Measurements from ENCODE around the gene OASL.

OASL gene

GRCh38 chr12:120984351-120984898 lies 54.6 kb downstream of the OASL start:
- no peak for DNase-seq

GRCh38 chr12:120983759-120984158 lies 55.3 kb downstream of the OASL start:
- DNase-seq = no peak

GRCh38 chr12:120982659-120983058 lies 56.4 kb downstream of the OASL start:
- DNase-seq = no peak

DNA sequence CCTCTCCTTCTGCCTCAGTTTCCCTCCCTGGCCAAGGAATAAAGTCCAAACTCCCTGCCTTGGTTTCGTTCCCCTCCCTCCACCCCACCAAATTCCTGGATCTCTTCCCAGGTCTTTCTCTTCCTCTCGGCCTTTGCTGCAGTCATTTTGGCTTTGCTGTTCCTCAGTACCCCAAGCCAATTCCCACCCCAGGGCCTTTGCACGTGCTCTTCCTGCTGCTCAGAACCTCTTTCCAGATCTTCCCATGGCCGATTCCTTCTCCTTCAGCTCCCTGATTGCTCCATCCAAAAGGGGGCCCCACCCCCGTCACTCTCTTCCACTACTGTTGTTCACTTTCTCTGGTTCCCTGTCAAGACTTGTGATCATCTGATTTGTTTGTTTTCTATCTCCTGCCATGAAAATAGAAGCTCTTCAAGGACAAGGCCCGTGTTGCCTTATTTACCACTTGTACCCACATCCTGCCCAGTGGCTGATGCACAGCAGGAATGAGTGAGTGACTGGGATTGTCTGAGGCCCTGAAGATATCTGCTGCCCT lies 57.6 kb downstream of the OASL start:
- DNase-seq = no peak

- DNase-seq = no peak
Observed at GRCh38 chr12:120980800-120981368, 58.2 kb downstream of the OASL start.

- no peak for DNase-seq
Observed at GRCh38 chr12:120979862-120980696, 59.0 kb downstream of the OASL start.

GRCh38 chr12:120979220-120979861 lies 59.7 kb downstream of the OASL start:
- no peak for DNase-seq

- no peak for DNase-seq
Observed at GRCh38 chr12:120978296-120979219, 60.5 kb downstream of the OASL start, which contains the start of gene HNF1A. Gene HNF1A (plus strand): TSS chr12:120978543. CDS start chr12:120978769, 226 bp downstream.

DNA sequence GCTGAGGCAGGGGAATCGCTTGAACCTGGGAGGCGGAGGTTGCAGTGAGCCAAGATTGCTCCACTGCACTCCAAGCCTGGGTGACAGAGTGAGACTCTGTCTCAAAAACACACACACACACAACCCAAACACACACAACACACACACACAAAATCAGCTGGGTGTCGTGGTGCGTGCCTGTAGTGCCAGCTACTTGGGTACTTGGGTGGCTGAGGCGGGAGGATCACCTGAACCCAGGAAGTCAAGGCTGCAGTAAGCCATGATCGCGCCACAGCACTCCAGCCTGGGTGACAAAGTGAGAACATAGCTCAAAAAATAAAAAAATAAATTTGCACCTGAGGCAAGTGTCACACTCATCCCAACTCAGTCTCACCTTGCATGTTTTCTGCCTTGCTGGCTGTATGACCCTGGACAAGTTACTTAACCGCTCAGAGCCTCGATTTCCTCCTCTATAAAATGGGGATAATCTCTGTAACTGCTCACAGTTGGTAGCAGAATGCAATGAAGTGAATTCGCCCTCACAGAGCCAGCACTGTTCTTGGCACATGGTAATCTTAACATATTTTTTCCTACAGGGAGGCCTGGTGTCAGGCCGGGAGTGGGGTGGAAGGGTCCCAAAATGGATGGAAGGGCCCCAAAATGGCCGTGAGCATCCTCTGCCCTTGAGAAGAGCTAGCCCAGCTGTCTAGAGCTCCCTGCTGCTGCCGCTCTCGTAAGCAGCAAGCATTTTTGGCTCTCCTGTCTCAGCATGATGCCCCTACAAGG lies 61.3 kb downstream of the OASL start:
- no peak for DNase-seq

GRCh38 chr12:120972870-120973543 lies 66.0 kb downstream of the OASL start:
- DNase-seq = no peak

DNA sequence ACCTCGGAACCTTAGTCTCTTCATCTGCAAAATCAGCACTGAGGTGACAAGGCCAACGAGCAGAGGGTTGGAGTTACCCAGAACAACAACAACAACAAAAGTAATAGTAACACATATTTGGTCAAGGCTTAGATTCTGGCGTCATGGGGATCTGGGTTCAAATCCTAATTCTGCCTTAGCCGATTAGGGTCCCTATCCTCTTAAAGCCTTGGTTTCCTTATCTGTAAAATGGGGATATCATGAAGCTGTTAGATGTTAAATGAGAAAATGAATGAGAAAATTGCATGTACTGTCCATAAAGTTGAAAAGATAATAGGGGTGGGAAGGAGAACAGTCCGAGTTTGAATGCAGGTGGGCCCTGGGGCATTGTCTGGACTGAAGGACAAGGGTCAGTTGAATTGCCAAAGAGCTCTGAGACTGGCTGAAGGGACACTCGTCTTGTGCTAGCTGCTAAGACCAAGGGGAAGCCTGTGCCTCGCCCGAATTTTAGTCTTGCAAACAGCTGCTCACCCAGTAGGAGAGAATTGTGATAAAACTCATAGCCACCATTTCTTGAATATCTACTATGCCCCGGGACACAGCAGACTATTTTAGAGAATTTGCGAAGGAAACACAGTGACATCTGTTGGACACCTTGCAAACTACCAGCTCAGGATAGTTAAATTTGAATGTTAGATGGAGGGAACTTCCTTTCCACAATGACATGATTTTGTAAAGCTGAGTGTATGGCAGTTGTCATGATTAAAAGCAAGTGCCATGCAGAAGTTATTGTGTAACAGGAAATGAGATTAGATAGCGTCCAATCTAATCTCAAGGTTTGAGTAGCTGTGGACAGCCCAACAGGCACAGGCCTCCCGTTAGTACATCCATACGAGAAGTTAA lies 67.5 kb downstream of the OASL start:
- peak; percentile 73 for DNase-seq

GRCh38 chr12:120970310-120970709 lies 68.7 kb downstream of the OASL start:
- DNase-seq = no peak

Measured in CD4-positive, alpha-beta T cell treated with Interleukin-17A for 1 hour (primary cell).